ENCODE measurements around the gene POLR3C. TPM values are rescaled to one million over a fixed set of nuclear protein-coding genes. Genes with fewer than 3 reads are reported as not detected.

The POLR3C gene
- total and polyA plus RNA-seq, 3 experiments from 2014 or later = 47.5 to 54.1 (median 53.1) TPM

- Histone ChIP-seq H3K4me1 (ENCODE audit: insufficient read depth, low read length) (peaks cover 13% of the 10 kb centered on the region), H3K27ac (ENCODE audit: low read depth, low read length) (peak overlapping the region; percentile 56), H3K36me3 (ENCODE audit: insufficient read depth, low read length) (peaks cover 7% of the 10 kb centered on the region), H3K4me3 (ENCODE audit: low read length) (peak overlapping the region; percentile 80), H3K9me3 (ENCODE audit: low read length) (no peaks in the 10 kb centered on the region), H3K27me3 (ENCODE audit: insufficient read depth, low read length, poor library complexity, severe bottlenecking) (no peaks in the 10 kb centered on the region)
- Mint-ChIP-seq H3K9me3 (no peaks in the 10 kb centered on the region), H3K27ac (peak overlapping the region; percentile 77 to 96 (median 90)), H3K27me3 (peaks cover 0 to 1% of the 10 kb centered on the region in 2 donors), H3K4me1 (peaks cover 11 to 29% (median 29%) of the 10 kb centered on the region in 3 donors), H3K4me3 (peak overlapping the region; percentile 93 to 99 (median 97)), H3K36me3 (peaks cover 0 to 31% (median 2%) of the 10 kb centered on the region in 3 donors)
- POLR2A ChIA-PET = interaction anchor here (0.6 to 3.3 kb wide), 15 partner anchors 10 to 178 kb away, joined by 3 to 44 read pairs (median 12); partner anchors contain the start of genes ANKRD34A, ANKRD35, LIX1L and NUDT17
- CTCF ChIA-PET = interaction anchor here (0.5 to 10.2 kb wide), 20 partner anchors 9 to 152 kb away, joined by 3 to 160 read pairs (median 6); partner anchors contain the start of genes ANKRD34A, ANKRD35, ITGA10 and NUDT17
- peak; percentile 69 to 84 (median 71) for DNase-seq
These were observed 35.6 kb downstream of the POLR3C start for GRCh38 chr1:145859491-145860023.

- peaks cover under 1 to 6% (median 3%) of the 10 kb centered on the region in 3 donors for H3K4me1 Mint-ChIP-seq
- no peaks in the 10 kb centered on the region for H3K27me3 ChIP-seq (ENCODE audit: insufficient read depth, low read length, poor library complexity, severe bottlenecking)
- POLR2A ChIA-PET = no interaction called here
- peaks cover 0 to 7% (median 3%) of the 10 kb centered on the region in 3 donors for H3K36me3 Mint-ChIP-seq
- CTCF ChIA-PET = interaction anchor here (1.4 to 10.2 kb wide), 2 partner anchors 9 to 16 kb away, joined by 5 to 160 read pairs; partner anchors contain the start of gene NUDT17
- DNase-seq = no peak
- no peak overlapping the region for H3K4me3 ChIP-seq (ENCODE audit: low read length)
- no peaks in the 10 kb centered on the region for H3K9me3 Mint-ChIP-seq
- no peak overlapping the region for H3K27ac Mint-ChIP-seq
- peaks cover 4% of the 10 kb centered on the region for H3K4me1 ChIP-seq (ENCODE audit: insufficient read depth, low read length)
- H3K27ac ChIP-seq (ENCODE audit: low read depth, low read length) = no peak overlapping the region
- no peaks in the 10 kb centered on the region for H3K9me3 ChIP-seq (ENCODE audit: low read length)
- H3K36me3 ChIP-seq (ENCODE audit: insufficient read depth, low read length) = no peaks in the 10 kb centered on the region
- peak overlapping the region in 1 of 7 donors; percentile 75 for H3K4me3 Mint-ChIP-seq
- H3K27me3 Mint-ChIP-seq = peaks cover 4 to 5% of the 10 kb centered on the region in 2 donors
These were observed 39.5 kb downstream of the POLR3C start for GRCh38 chr1:145863282-145864018.

GRCh38 chr1:145868232-145868631, 44.2 kb downstream of the POLR3C start:
- no peaks in the 10 kb centered on the region for H3K36me3 ChIP-seq (ENCODE audit: insufficient read depth, low read length)
- no peaks in the 10 kb centered on the region for H3K27me3 ChIP-seq (ENCODE audit: insufficient read depth, low read length, poor library complexity, severe bottlenecking)
- peaks cover 0 to 3% (median 0%) of the 10 kb centered on the region in 3 donors for H3K36me3 Mint-ChIP-seq
- H3K4me3 ChIP-seq (ENCODE audit: low read length) = no peak overlapping the region
- ChIA-PET CTCF (interaction anchor here (2.1 to 2.8 kb wide), 2 partner anchors 9 to 22 kb away, joined by 7 to 10 read pairs; partner anchors contain the start of genes NUDT17 and PIAS3), POLR2A (interaction anchor here (3.6 kb wide), 1 partner anchor 9 kb away, joined by 12 read pairs; the partner anchor contains the start of gene PIAS3)
- H3K9me3 ChIP-seq (ENCODE audit: low read length) = no peaks in the 10 kb centered on the region
- no peak overlapping the region for H3K4me3 Mint-ChIP-seq
- H3K27ac ChIP-seq (ENCODE audit: low read depth, low read length) = no peak overlapping the region
- H3K9me3 Mint-ChIP-seq = no peaks in the 10 kb centered on the region
- no peak overlapping the region for H3K27ac Mint-ChIP-seq
- H3K4me1 Mint-ChIP-seq = peaks cover 16 to 19% (median 18%) of the 10 kb centered on the region in 3 donors
- peaks cover 12% of the 10 kb centered on the region for H3K4me1 ChIP-seq (ENCODE audit: insufficient read depth, low read length)
- H3K27me3 Mint-ChIP-seq = peaks cover 4 to 5% of the 10 kb centered on the region in 2 donors
- no peak for DNase-seq

- CTCF ChIA-PET = interaction anchor here (1.0 to 2.9 kb wide), 14 partner anchors 9 to 165 kb away, joined by 3 to 28 read pairs (median 4); partner anchors contain the start of genes ANKRD35, ITGA10, NUDT17 and PEX11B
- Histone ChIP-seq H3K4me3 (ENCODE audit: low read length) (peak overlapping the region; percentile 51), H3K36me3 (ENCODE audit: insufficient read depth, low read length) (no peaks in the 10 kb centered on the region), H3K9me3 (ENCODE audit: low read length) (no peaks in the 10 kb centered on the region), H3K27me3 (ENCODE audit: insufficient read depth, low read length, poor library complexity, severe bottlenecking) (no peaks in the 10 kb centered on the region), H3K27ac (ENCODE audit: low read depth, low read length) (no peak overlapping the region), H3K4me1 (ENCODE audit: insufficient read depth, low read length) (peaks cover 12% of the 10 kb centered on the region)
- H3K4me1 Mint-ChIP-seq = peaks cover 16 to 24% (median 21%) of the 10 kb centered on the region in 3 donors
- H3K27ac Mint-ChIP-seq = peak overlapping the region; percentile 9 to 93 (median 82)
- no peaks in the 10 kb centered on the region for H3K9me3 Mint-ChIP-seq
- no peaks in the 10 kb centered on the region for H3K36me3 Mint-ChIP-seq
- peak in 4 of 5 donors; percentile 6 to 56 (median 40) for DNase-seq
- POLR2A ChIA-PET = interaction anchor here (0.6 to 2.8 kb wide), 5 partner anchors 13 to 55 kb away, joined by 3 to 25 read pairs (median 6); partner anchors contain the start of genes NUDT17, PEX11B, PIAS3 and RBM8A
- peaks cover 4 to 13% of the 10 kb centered on the region in 2 donors for H3K27me3 Mint-ChIP-seq
- H3K4me3 Mint-ChIP-seq = peak overlapping the region; percentile 74 to 93 (median 84)
These were observed 48.3 kb downstream of the POLR3C start for GRCh38 chr1:145871994-145872924.

GRCh38 chr1:145874646-145875045, 50.6 kb downstream of the POLR3C start:
- Mint-ChIP-seq H3K4me1 (peaks cover 16 to 24% (median 21%) of the 10 kb centered on the region in 3 donors), H3K9me3 (no peaks in the 10 kb centered on the region), H3K27me3 (peaks cover 4 to 20% of the 10 kb centered on the region in 2 donors), H3K36me3 (no peaks in the 10 kb centered on the region), H3K27ac (no peak overlapping the region), H3K4me3 (no peak overlapping the region)
- CTCF ChIA-PET = interaction anchor here (1.7 kb wide), 1 partner anchor 29 kb away, joined by 10 read pairs; the partner anchor contains the start of gene NUDT17
- Histone ChIP-seq H3K27ac (ENCODE audit: low read depth, low read length) (no peak overlapping the region), H3K4me1 (ENCODE audit: insufficient read depth, low read length) (peaks cover 12% of the 10 kb centered on the region), H3K36me3 (ENCODE audit: insufficient read depth, low read length) (no peaks in the 10 kb centered on the region), H3K4me3 (ENCODE audit: low read length) (no peak overlapping the region), H3K9me3 (ENCODE audit: low read length) (no peaks in the 10 kb centered on the region), H3K27me3 (ENCODE audit: insufficient read depth, low read length, poor library complexity, severe bottlenecking) (no peaks in the 10 kb centered on the region)
- no peak for DNase-seq
- POLR2A ChIA-PET = no interaction called here

- H3K27me3 ChIP-seq (ENCODE audit: insufficient read depth, low read length, poor library complexity, severe bottlenecking) = no peaks in the 10 kb centered on the region
- H3K4me1 ChIP-seq (ENCODE audit: insufficient read depth, low read length) = no peaks in the 10 kb centered on the region
- H3K9me3 ChIP-seq (ENCODE audit: low read length) = no peaks in the 10 kb centered on the region
- H3K36me3 ChIP-seq (ENCODE audit: insufficient read depth, low read length) = no peaks in the 10 kb centered on the region
- Mint-ChIP-seq H3K36me3 (no peaks in the 10 kb centered on the region), H3K4me1 (peaks cover 1 to 7% (median 4%) of the 10 kb centered on the region in 3 donors), H3K9me3 (no peaks in the 10 kb centered on the region), H3K27me3 (peaks cover 11 to 25% of the 10 kb centered on the region in 2 donors), H3K4me3 (no peak overlapping the region), H3K27ac (no peak overlapping the region)
- H3K27ac ChIP-seq (ENCODE audit: low read depth, low read length) = no peak overlapping the region
- POLR2A ChIA-PET = no interaction called here
- DNase-seq = no peak
- CTCF ChIA-PET = interaction anchor here (2.4 kb wide), 1 partner anchor 13 kb away, joined by 9 read pairs; no protein-coding TSS in a partner anchor
- H3K4me3 ChIP-seq (ENCODE audit: low read length) = no peak overlapping the region
These were observed 54.0 kb downstream of the POLR3C start for GRCh38 chr1:145877923-145878486.

GRCh38 chr1:145878724-145879123, 54.7 kb downstream of the POLR3C start:
- no peak overlapping the region for H3K4me3 Mint-ChIP-seq
- Histone ChIP-seq H3K27ac (ENCODE audit: low read depth, low read length) (no peak overlapping the region), H3K36me3 (ENCODE audit: insufficient read depth, low read length) (no peaks in the 10 kb centered on the region), H3K27me3 (ENCODE audit: insufficient read depth, low read length, poor library complexity, severe bottlenecking) (peaks cover 4% of the 10 kb centered on the region), H3K4me3 (ENCODE audit: low read length) (no peak overlapping the region), H3K4me1 (ENCODE audit: insufficient read depth, low read length) (no peaks in the 10 kb centered on the region), H3K9me3 (ENCODE audit: low read length) (no peaks in the 10 kb centered on the region)
- H3K4me1 Mint-ChIP-seq = peaks cover 0 to 2% (median 0%) of the 10 kb centered on the region in 3 donors
- H3K27ac Mint-ChIP-seq = no peak overlapping the region
- ChIA-PET CTCF (interaction anchor here (1.0 to 2.4 kb wide), 3 partner anchors 8 to 139 kb away, joined by 3 to 9 read pairs (median 4); no protein-coding TSS in a partner anchor), POLR2A (no interaction called here)
- H3K9me3 Mint-ChIP-seq = no peaks in the 10 kb centered on the region
- no peak for DNase-seq
- H3K36me3 Mint-ChIP-seq = no peaks in the 10 kb centered on the region
- peaks cover 15 to 30% of the 10 kb centered on the region in 2 donors for H3K27me3 Mint-ChIP-seq
